Measurements from ENCODE around the gene ZNF18. TPM values are rescaled to one million over a fixed set of nuclear protein-coding genes. Genes with fewer than 3 reads are reported as not detected.

The ZNF18 gene
- total and polyA plus RNA-seq, 4 donors = 4.0 to 10.2 (median 5.4) TPM

GRCh38 chr17:11928436-11928835, 68.8 kb downstream of the ZNF18 start:
- Histone ChIP-seq H3K27ac (ENCODE audit: low read depth in 1 of 2, low read length in 1 of 2) (no peak overlapping the region), H3K4me1 (ENCODE audit: control insufficient read depth in 5 of 5, insufficient read depth in 5 of 5, low read length in 5 of 5) (peaks cover 0 to 4% (median 0%) of the 10 kb centered on the region in 5 donors), H3K4me3 (no peak overlapping the region), H3K36me3 (ENCODE audit: control insufficient read depth in 4 of 4, insufficient read depth in 4 of 4, low read length in 4 of 4) (no peaks in the 10 kb centered on the region), H3K27me3 (ENCODE audit: control insufficient read depth in 3 of 3, insufficient read depth in 3 of 3, low read length in 2 of 3) (no peaks in the 10 kb centered on the region), H3K9me3 (ENCODE audit: control insufficient read depth in 4 of 4, insufficient read depth in 3 of 4, low read length in 3 of 4) (peaks cover 0 to 2% (median 0%) of the 10 kb centered on the region in 4 donors), H3K9ac (ENCODE audit: insufficient read depth in 1 of 2, low read length in 2 of 2) (no peak overlapping the region)
- 51 to 54% methylated on average over 4 of the region's 4 CpGs for WGBS, 2 donors
- ATAC-seq (ENCODE audit: insufficient read depth, low FRiP score) = no peak
- no peak for TF ChIP-seq CTCF (IDR thresholded peaks at IDR 0.05; ENCODE audit: control extremely low read depth, extremely low read depth)
- DNase-seq = no peak

Small RNA genes within 50 kb of the gene (small RNA-seq; reads per million reads assigned to genes)
- gene RNU11-2P (ENCODE audit: low replicate concordance) = not detected

Other genes starting within 250 kb of the ZNF18 start
- gene MAP2K4, start 23.4 kb upstream of the ZNF18 start, total RNA-seq = 10 to 100 TPM; 27.8 to 63.6 TPM
- 10 to 100 TPM; 10.7 to 12.9 TPM for gene MAP2K4, start 23.4 kb upstream of the ZNF18 start, polyA plus RNA-seq

All from lung (tissue), 13 donors.